GM19099 (cell line): ENCODE measurements around the gene EPHB1.

ENCODE experiments used
- POLR2A ChIP-seq: IDR thresholded peaks from 3 replicates; pipeline ENCODE4 v1.6.1; 2011; ENCODE audit warnings: low read depth; ENCODE audit not compliant: insufficient read length; ENCODE audit errors: extremely low read depth

The EPHB1 gene

GRCh38 chr3:134894533-134894932 is 99.5 kb downstream of the EPHB1 start:
- TF ChIP-seq POLR2A, result no peak

- TF ChIP-seq POLR2A, result no peak
Observed at GRCh38 chr3:134895181-134895580, 100.1 kb downstream of the EPHB1 start.

GRCh38 chr3:134896141-134896540 is 101.1 kb downstream of the EPHB1 start:
- TF ChIP-seq POLR2A, result no peak

- no peak for TF ChIP-seq POLR2A
Observed at GRCh38 chr3:134896696-134897095, 101.6 kb downstream of the EPHB1 start.

GRCh38 chr3:134897391-134898141 is 102.5 kb downstream of the EPHB1 start:
- no peak for TF ChIP-seq POLR2A

- TF ChIP-seq POLR2A, result no peak
Observed at GRCh38 chr3:134898181-134898754, 103.2 kb downstream of the EPHB1 start.

DNA sequence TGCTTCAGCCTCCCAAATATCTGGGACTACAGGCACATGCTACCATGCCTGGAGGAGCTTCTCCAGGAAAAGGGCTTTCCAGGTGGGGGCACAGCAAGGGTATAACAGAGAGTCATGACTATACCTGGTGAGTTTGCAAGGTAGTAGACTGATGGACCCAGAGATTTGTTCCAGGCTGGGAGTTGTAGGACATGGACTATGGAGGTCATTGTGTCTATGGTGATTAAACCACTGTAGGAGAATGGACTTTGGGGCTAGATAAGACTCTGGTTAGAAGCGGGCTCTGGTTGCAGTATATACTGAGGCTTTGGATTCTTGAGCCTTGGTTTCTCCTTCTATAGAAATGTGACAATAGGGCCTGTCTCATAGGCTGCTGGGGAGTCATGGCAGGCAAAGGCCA is 104.7 kb downstream of the EPHB1 start:
- no peak for TF ChIP-seq POLR2A

DNA sequence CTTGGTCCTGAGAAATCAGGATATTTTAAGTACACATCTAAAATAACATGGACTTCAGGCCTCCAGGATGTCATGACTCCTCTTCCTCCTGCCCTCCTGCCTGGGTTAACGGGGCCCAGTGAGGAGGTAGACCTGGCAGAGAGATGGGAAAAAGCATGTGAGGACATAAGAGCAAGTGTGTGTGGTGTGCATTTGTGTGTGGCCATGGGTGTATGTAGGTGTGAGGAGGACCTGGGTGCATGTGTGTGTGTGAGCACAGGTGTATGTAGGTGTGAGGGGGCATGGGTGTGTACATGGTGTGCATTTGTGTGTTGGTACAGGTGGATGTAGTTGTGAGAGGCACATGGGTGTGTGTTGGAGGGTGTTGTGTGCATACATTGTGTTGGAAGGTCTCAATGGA is 105.4 kb downstream of the EPHB1 start:
- TF ChIP-seq POLR2A, result no peak

- TF ChIP-seq POLR2A, result no peak
Observed at GRCh38 chr3:134901461-134901860, 106.4 kb downstream of the EPHB1 start.

GRCh38 chr3:134903837-134904236 is 108.8 kb downstream of the EPHB1 start:
- no peak for TF ChIP-seq POLR2A

- no peak for TF ChIP-seq POLR2A
Observed at GRCh38 chr3:134904241-134904771, 109.2 kb downstream of the EPHB1 start.

- no peak for TF ChIP-seq POLR2A
Observed at GRCh38 chr3:134904776-134905646, 110.0 kb downstream of the EPHB1 start.

DNA sequence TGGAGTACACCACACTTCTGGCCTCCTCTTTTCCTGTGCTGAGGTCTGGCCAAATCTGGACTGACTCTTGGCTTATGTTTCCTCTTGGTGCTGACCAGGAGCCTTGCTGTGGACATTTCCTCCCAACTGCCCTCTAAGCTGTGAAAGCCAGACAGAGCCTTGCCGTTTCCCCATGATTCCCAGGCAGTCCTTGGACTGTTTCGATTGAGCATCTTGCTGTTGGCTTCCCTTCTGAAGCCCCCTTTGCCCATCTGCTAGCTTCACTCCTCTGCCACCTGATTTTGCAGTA is 110.5 kb downstream of the EPHB1 start:
- no peak for TF ChIP-seq POLR2A

GRCh38 chr3:134908271-134908670 is 113.2 kb downstream of the EPHB1 start:
- TF ChIP-seq POLR2A, result no peak

DNA sequence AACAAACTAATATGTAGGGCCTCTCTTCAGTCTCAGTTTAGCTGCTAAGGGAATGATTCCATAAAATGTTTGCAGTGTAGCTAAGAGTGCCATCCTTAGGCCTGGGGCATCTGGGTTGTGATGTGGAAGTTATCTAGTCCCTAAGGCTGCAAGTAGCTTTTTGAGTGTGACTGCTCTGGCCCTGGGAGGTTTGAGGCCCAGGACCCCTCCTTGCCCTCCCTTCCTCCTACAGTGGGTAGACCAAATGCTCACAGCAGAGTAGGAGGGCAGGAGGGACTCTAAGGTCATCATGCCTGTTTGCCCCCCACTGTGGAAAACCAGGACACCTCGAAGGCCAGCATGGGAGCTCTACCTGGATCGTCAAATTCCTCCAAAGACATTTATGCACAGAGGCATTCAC is 115.0 kb downstream of the EPHB1 start:
- TF ChIP-seq POLR2A, result no peak
